ENCODE measurements around the gene ARNT2. TPM values are rescaled to one million over a fixed set of nuclear protein-coding genes. Genes with fewer than 3 reads are reported as not detected.

The ARNT2 gene
- total RNA-seq, 4 donors from 2014 or later: 5.1 to 8.8 (median 6.8) TPM

DNA sequence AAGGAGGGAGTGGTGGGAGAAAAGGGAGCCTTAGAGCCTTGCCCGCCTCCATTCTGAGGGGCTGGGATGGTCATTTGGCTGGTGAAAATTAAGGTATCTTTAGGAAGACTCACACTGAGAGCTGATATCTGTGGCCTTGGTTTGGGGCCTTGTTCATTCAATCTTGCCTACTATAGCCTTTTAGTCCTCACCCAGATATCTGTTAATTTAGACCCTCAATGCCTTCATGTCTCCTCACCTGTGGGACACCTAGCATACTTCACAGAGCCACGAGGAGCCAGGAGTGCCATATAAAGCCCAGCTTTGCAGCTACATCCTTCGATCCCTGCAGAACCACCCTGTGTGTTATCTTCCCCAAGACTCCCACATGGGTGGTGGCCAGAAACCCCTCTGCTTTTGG, 4.7 kb upstream of the ARNT2 start:
- Histone ChIP-seq H3K4me1 (peaks cover 0 to 7% (median 2%) of the 10 kb centered on the region in 4 donors), H3K27ac (no peak overlapping the region), H3K4me3 (no peak overlapping the region), H3K36me3 (no peaks in the 10 kb centered on the region), H3K9me3 (no peaks in the 10 kb centered on the region), H3K27me3 (peaks cover 2 to 4% of the 10 kb centered on the region in 2 donors)
- 94 to 95% methylated on average over 3 of the region's 3 CpGs for WGBS, 2 donors
- no peak for DNase-seq (ENCODE audit: low spot score in 2 of 2)
- no peak for TF ChIP-seq EP300 (IDR thresholded peaks at IDR 0.05)
- TF ChIP-seq, protein P1, sequence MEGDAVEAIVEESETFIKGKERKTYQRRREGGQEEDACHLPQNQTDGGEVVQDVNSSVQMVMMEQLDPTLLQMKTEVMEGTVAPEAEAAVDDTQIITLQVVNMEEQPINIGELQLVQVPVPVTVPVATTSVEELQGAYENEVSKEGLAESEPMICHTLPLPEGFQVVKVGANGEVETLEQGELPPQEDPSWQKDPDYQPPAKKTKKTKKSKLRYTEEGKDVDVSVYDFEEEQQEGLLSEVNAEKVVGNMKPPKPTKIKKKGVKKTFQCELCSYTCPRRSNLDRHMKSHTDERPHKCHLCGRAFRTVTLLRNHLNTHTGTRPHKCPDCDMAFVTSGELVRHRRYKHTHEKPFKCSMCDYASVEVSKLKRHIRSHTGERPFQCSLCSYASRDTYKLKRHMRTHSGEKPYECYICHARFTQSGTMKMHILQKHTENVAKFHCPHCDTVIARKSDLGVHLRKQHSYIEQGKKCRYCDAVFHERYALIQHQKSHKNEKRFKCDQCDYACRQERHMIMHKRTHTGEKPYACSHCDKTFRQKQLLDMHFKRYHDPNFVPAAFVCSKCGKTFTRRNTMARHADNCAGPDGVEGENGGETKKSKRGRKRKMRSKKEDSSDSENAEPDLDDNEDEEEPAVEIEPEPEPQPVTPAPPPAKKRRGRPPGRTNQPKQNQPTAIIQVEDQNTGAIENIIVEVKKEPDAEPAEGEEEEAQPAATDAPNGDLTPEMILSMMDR (IDR thresholded peaks at IDR 0.05): no peak
- TF ChIP-seq POLR2A (IDR thresholded peaks at IDR 0.05): no peak

DNA sequence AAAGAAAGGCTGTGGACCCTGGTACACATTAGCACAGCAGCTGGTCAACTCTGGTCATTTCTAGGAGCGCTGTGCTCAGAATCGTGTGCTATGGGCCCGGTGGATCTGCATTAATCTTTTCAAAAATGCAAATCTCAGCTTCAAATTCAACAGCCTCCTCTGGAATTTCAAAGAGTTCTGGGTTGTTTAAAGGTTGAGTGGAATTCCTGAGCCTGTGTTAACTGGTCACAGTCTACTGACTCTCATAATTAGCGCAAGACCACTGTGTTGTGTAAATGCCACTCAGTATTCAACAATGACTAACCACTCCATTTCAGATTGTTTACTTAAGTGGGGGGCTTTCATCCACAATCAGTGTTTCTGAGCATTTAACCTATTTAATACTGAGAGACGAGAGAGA, 2.7 kb upstream of the ARNT2 start:
- no peaks in the 10 kb centered on the region for H3K36me3 ChIP-seq
- TF ChIP-seq, protein P1 (IDR thresholded peaks at IDR 0.05): no peak
- TF ChIP-seq EP300 (IDR thresholded peaks at IDR 0.05) (no peak), POLR2A (IDR thresholded peaks at IDR 0.05) (no peak)
- no peak overlapping the region for H3K27ac ChIP-seq
- H3K4me1 ChIP-seq: peaks cover 0 to 19% (median 2%) of the 10 kb centered on the region in 4 donors
- 73 to 80% methylated on average over 5 of the region's 5 CpGs for WGBS, 2 donors
- no peak overlapping the region for H3K4me3 ChIP-seq
- H3K9me3 ChIP-seq: no peaks in the 10 kb centered on the region
- peaks cover 2 to 15% of the 10 kb centered on the region in 2 donors for H3K27me3 ChIP-seq
- DNase-seq (ENCODE audit: low spot score in 2 of 2): no peak

DNA sequence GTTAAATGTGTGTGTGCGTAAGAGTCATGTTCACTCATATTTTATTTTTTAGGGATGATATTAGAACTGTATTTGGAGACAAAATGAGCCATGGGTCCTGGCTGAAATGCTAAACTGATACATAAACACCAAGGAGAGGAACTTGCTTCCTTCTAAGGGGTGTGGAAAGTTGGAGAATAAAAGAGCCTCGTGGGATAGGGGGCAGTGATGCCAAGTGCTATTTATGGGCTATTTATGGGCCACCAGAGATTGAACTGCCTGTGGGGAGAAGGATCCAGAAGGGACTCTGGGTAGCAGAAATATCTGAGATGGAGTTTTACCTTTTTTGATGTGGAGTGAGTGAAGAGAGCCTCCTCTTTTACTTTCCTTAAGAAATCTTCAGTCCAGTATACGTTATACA, 1.8 kb upstream of the ARNT2 start:
- peaks cover 2 to 15% of the 10 kb centered on the region in 2 donors for H3K27me3 ChIP-seq
- H3K9me3 ChIP-seq: no peaks in the 10 kb centered on the region
- peaks cover 0 to 19% (median 2%) of the 10 kb centered on the region in 4 donors for H3K4me1 ChIP-seq
- no peak overlapping the region for H3K4me3 ChIP-seq
- no peak for DNase-seq (ENCODE audit: low spot score in 2 of 2)
- TF ChIP-seq, protein P1 (IDR thresholded peaks at IDR 0.05): no peak
- no peak for TF ChIP-seq POLR2A (IDR thresholded peaks at IDR 0.05)
- TF ChIP-seq EP300 (IDR thresholded peaks at IDR 0.05): no peak
- no peaks in the 10 kb centered on the region for H3K36me3 ChIP-seq
- H3K27ac ChIP-seq: no peak overlapping the region
- WGBS, 2 donors: 66 to 71% methylated on average over 3 of the region's 3 CpGs

DNA sequence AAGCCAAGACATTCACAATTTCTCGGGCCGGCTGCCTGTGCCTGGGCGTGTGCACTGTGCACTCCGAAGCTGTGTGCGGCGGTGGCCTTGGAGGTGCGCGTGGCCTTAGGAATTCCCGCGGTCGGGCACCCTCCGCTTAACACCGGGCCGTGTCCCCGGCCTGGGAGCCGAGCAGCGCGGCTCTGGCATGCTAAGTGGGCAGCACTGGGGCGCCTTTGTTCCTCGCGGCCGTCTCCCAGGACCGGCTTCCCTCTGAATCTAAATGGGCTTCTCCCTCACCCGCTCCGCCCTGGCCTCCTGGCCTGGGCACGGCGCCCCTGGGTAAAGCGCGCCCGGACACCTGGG, 498 bp upstream of the ARNT2 start:
- peak overlapping the region; percentile 36 to 85 (median 61) for H3K27ac ChIP-seq
- H3K9me3 ChIP-seq: no peaks in the 10 kb centered on the region
- H3K4me3 ChIP-seq: peak overlapping the region; percentile 22 to 65 (median 38)
- WGBS, 2 donors: 3 to 8% methylated on average over 18 to 22 of the region's 30 CpGs
- peaks cover 2 to 15% of the 10 kb centered on the region in 2 donors for H3K27me3 ChIP-seq
- no peak for DNase-seq (ENCODE audit: low spot score in 2 of 2)
- H3K4me1 ChIP-seq: peaks cover 0 to 19% (median 2%) of the 10 kb centered on the region in 4 donors
- no peaks in the 10 kb centered on the region for H3K36me3 ChIP-seq
- TF ChIP-seq POLR2A (IDR thresholded peaks at IDR 0.05) (no peak), EP300 (IDR thresholded peaks at IDR 0.05) (no peak)
- TF ChIP-seq, protein P1 (IDR thresholded peaks at IDR 0.05): no peak

DNA sequence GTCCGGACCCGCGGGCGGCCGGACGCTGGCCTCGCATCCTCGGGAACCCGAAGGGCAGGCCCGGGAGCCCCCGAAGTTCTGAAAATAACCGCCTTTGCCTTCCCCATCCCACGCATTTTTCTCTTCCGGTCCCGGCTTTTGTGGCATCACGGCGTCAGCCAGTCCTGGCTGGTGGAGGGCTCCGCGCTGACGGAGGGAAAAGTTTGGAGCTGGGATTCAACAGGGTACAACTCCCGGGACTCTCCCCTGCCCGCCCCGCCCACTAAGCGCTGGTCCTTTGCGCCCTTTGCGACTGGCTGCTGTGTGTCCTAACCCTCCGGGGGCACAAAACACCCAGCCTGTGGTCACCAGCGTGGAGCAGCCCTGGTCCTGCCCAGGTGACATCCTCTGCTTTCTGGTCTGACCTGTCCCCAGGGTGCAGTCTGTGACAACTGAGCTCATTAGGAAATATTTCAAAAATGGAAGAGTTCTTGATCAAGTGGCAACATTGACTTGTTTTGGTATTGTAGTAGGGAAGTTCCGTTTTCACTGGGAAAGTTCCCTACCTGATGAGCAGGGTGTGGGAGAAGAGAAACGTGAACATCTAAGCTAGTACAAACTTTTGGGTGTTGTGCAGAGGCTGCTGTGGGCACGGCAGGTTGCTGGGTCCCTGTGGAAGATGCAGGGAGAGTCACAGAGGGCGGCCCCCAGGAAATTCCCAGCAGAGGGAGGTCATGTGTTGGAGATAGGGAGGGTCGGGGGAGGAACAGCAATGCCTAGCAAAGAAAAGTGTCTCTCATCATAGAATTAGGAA, 775 bp downstream of the ARNT2 start:
- Histone ChIP-seq H3K9me3 (no peaks in the 10 kb centered on the region), H3K27me3 (peaks cover 2 to 15% of the 10 kb centered on the region in 2 donors), H3K4me3 (peak overlapping the region; percentile 20 to 65 (median 34)), H3K4me1 (peaks cover 0 to 19% (median 2%) of the 10 kb centered on the region in 4 donors), H3K27ac (peak overlapping the region in 2 of 4 donors; percentile 45 to 85), H3K36me3 (no peaks in the 10 kb centered on the region)
- no peak for TF ChIP-seq EP300 (IDR thresholded peaks at IDR 0.05)
- TF ChIP-seq, protein P1 (IDR thresholded peaks at IDR 0.05): no peak
- WGBS, 2 donors: 3 to 6% methylated on average over 19 to 27 of the region's 33 CpGs
- no peak for DNase-seq (ENCODE audit: low spot score in 2 of 2)
